Activated CD4-positive, alpha-beta T cell treated with anti-CD3 and anti-CD28 coated beads, Interleukin-2, amount 50 U/mL, for 48 hours (primary cell): Measurements from ENCODE around the gene RNF213.

Experiments used
- DNase-seq, 2 experiments: peaks; one replicate each; pipeline ENCODE4 v3.0.0-alpha.2; 2020

The RNF213 gene

DNA sequence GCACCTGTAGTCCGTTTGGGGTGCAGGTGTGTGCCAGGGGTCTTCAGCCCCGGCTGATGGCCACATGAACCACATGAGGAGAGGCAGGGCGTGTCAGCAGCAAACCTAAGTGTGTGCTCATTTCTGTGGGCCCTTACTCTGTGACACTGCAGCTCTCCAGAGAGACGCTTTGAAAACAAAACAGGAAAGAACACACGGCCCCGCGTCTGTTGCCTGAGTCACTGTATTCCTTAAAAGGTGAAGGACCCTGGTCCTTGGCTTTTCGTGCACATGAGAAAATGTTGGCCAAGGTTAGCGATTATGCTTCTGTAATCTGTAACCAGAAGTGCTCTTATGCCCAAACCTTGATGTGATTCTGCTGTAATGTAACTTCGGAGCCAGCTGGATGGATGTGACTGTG lies 176.9 kb downstream of the RNF213 start:
- DNase-seq, result no peak

DNA sequence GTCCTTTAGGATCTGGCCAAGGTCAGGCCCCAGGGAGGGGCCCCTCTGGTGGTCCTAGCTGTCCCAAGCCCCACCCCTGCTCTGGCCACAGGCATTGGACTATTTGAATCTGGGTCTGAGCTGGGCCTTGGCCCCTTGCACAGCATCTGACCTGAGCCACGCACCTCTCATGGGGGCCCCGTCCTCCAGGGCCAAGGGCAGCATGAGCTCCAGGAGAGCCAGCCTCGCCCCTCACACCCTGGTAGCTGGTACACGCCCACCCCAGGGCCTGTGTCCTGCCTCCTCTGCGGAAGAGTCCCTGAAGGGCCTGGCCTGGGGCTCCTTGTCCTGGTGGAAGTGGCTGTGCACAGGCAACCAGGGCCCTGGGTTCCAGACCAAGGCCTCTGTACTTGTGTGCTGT lies 178.2 kb downstream of the RNF213 start:
- DNase-seq, result no peak

DNA sequence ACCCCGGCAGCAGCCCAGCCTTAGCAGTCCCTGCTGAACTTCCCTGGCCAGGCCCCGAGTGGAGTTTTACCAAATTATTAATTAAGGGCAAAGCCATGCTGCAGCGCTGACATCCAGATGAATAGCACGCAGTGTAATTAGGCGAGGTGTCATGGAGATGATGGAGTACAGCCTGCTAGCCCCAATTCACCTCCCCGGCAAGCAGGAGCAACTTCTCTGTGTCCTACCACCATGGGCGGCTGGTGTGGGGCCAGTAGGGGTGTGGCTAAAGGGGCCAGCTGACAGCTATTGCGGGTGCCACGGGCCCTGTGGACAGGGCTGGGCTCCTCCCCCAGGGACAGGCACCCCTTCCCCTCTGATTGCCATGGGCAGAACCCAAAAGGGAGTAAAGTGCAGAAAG lies 178.8 kb downstream of the RNF213 start:
- DNase-seq, result no peak

DNA sequence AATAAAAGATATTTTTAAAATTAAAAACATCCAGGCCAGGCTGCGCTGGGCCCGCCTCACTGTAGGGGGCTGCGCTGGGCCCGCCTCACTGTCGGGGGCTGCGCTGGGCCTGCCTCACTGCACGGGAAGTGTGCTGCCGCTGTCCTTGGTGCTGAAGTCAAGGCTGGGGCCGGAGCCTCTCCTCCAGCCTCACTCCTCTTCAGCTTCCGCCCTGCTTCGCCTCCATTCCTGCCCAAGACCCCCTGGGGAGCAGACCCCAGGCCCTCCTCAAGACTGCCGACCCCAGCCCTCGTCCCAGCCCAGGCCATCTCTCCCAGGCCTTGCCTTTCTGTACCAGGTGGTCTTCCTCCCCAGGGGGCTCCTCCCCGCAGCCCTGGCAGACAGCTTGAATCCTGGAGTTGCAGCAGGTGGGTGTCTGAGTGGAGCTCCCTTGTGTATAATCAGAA lies 180.5 kb downstream of the RNF213 start:
- DNase-seq, result peak; percentile 53 to 60

DNA sequence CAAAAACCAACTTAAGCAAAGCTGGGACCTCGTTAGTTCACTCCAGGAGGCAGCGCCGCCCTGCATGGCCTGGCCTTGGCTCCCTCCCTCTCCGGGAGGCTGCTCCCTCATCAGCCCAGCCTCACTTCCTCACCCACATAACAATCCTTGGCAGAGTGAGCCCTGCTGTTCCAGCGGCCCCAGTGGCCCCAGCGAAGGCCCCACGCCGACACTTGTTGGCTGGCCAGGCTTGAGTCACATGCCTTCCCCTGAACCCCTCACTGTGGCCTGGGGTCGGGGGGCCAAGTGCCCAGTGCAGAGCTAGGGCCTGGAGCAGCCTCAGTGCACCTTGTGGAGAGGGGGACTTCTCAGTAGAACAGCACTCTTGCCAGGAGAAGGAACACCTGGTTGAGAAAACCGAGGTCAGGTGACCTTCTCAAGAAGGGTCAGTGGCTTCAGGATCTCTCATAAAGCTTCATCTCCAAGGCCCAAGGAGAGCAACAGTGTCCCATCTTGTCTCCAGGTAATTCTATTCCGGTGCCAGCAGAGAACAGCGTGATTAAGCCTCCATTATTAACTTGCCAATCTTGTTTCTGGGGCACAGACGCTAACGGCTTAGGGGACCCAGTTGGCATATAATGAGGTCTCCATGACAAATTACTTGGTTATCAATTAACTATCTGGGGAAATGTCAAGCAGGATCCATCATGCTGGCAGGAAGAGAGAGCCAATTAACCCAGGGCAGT lies 181.1 kb downstream of the RNF213 start:
- DNase-seq, result no peak

DNA sequence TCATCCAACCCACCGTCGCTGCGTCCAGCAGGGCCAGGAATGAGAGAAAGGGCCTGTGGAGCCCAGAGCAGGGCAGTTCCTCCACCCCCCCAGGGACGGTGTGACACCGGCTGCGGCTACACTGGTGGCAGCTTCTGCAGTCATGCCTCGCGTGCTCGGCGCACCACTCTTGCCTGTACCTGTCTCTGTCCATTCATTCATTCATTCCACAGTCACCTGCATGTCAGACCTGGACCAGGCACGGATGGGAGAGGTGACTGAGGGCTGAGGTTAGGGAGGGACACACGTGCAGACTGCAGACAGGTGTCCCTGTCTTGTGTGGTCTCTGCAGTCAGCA lies 181.6 kb downstream of the RNF213 start:
- no peak for DNase-seq

DNA sequence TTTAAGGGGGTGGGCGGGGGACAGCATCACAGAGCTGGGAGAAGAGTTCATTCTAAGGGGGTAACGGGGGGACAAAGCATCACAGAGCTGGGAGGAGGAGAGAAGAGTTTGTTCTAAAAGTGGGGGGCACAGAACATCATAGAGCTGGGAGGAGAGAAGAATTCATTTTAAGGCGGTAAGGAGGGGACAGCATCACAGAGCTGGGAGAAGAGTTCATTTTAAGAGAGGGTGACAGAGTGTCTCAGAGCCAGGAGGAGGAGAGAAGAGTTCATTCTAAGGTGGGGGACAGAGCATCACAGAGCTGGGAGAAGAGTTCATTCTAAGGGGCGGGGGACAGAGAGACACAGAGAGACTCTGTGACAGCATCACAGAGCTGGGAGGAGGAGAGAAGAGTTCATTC lies 182.1 kb downstream of the RNF213 start:
- DNase-seq, result no peak

DNA sequence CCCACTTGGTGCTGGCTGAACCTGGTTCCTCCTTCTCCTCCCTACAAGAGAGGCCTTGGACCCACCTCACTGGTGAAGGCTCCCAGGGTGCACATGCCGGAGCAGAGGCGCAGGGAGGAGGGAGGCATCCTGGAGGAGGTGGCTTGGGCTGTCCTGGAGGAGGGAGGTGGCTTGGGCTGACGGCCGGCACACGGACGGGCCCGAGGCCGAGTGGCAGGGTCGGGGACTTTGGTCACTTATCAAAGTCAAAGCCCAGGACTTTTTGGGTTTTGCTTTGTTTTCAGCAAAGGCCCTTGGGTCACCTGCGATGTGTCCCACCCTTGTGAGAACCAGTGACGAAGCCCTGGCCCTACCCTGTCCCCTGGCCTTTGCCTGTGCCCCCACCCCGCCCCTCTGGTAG lies 182.8 kb downstream of the RNF213 start:
- DNase-seq, result no peak

DNA sequence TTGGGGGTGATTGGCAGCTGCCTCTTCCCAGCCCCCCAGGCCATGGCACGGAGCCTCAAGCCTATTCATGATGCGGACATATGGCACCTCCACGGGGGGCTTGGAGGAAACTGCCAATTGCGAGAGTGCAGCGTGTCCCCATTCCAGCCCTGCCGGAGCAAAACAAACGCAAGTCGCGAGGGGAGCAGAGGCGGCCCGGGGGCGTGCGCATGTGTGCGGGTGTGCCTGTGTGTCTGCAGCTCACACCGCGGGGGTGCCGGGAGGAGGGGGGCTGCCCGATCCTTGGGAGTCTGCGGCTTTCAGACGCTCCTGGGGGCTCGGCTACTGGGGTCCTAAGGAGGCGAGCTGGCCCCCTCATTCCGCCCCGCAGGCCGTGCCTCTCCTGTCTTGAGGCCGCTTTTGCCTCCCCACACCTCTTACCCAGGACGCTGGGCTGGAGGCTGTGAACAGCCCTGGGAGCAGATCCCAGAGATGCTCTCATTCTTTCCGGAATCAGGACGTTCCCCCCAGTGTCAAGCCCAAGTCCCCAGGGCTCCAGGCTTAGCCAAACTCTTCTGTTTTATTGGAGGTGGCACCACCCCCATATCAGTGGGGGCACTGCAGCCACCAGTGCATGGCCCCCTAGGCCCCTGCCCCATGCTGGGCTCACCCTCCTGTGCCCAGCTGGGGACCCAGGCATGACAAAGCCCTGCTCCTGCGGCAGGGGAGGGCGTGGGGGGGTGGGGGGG lies 183.4 kb downstream of the RNF213 start:
- no peak for DNase-seq

DNA sequence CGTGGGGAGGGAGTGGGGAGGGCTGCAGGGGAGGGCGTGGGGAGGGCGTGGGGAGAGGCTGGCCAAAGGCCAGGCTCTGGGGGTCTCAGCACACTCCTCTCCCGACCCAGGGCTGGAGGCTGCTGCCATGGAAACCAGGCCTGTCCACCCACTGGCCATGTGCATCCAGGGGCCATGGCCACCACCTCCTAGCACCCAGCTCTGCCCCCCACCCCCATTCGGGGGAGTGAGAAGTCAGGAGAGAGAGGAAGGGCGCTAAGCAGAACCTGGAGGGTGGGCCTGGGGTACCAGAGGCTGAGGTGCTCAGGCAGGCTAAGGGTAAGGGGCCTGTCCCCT lies 184.0 kb downstream of the RNF213 start:
- no peak for DNase-seq

DNA sequence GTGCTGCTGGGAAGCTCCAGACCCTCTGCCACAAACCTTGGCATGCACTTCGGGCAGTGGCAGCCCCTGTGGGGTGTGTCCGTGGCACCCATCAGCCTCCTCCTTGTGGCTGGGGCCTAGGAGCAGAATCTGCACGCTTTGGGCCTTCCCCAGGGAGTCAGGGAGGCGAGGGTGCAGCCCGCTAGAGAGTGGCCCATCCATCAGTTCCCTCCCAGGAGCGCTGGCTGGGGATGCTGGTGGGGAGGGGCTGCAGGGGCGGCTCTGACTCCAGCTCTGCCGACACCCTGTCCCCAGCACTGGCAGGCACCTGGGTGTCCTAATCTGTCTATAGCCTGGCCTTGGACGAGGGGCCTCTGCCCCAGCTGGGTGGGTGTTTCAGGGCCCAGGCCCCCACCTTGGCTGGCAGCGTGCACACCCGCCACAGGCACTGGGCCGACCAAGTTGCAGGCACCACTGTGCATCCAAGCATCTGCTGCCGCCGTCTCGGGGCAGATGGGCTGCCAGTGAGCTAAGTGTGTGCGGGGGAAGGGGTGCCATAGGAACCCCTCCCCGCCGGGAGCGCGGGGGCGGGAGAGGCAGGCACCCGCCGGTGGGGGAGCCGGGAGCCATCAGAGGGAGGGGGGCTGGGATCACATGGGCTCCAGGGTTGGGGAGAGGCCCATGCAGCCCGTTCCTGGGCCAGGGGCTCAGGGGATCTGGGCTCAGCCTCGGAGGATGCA lies 184.5 kb downstream of the RNF213 start:
- no peak for DNase-seq

DNA sequence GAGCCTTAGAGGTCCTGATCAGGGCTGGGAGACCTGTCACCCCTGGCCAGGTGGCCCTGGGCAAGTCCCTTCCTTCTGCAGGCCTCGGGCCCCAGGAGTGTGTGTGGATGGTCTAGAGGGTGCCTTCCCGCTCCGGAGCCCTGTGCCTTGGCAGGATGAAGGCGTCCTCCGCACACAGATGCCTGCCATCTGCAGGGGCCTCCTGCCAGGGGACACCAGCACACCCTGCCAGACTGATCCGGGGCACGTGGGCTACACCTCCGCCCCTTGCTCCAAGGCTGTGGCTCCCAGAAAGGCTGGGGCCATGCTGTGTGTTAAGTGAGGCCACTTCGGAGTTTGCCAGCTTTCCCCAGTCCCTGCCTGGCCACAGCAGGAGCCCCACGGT lies 185.1 kb downstream of the RNF213 start:
- no peak for DNase-seq

DNA sequence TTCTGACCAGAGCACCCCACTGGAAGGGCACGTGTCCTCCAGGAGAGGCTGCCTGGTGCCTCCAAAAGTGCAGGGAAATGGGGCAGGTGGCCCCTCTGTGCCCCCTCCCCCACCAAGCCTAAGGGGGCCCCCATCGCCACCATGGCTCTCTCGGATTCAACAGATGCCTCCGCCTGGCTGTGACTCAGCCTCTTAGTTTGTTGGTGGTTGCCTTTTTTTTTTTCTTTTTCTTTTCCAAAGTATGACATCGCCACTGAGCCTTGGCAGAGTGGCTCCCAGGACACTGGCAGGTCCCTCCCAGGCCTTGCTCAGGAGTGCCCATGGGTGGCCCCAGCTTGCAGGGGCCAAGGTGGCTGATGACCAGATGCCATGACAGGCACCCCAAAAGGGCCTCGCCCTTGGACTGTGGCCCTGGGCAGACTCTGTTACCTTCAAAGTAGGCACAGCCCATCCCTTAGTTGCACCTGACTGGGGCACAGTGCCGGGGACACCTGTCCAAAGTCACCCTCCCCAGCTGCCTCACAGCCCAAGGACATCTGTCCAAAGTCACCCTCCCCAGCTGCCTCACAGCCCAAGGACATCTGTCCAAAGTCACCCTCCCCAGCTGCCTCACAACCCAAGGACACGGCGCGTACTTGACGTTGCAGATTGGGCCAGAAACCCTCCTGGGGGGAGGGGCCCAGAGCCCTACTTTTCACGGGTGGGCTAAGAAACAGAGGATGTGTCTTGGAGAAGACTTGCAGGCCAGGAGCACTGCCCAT lies 186.2 kb downstream of the RNF213 start:
- DNase-seq, result no peak

DNA sequence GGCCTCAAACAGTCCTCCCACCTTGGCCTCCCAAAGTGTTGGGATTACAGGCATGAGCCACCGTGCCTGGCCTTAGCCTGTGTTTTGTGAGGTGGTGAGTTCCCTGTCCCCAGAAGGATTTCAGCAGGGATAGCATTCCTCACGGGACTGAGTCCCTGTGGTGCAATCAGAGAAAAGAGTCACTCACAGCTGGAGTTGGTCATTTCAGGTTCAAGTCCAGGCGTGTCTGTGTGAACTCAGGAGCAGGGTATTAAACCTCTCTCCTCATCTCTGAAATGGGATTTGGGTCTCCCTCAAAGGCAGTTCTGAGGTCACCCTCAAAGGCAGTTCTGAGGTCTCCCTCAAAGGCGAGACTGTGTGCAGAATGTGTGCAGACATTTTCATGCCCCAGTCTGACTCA lies 187.1 kb downstream of the RNF213 start:
- DNase-seq, result no peak
